NT2/D1 (cell line): ENCODE data around the gene PTPN14.

Experiments used
- YY1 ChIP-seq: IDR thresholded peaks from 2 replicates; pipeline ENCODE4 v1.6.1; 2011; ENCODE audit not compliant: insufficient read length, insufficient read depth
- ZNF274 ChIP-seq: IDR thresholded peaks from 2 replicates; pipeline ENCODE4 v1.6.1; 2011; ENCODE audit warnings: mild to moderate bottlenecking, low read depth, low read length

GRCh38 chr1:214444182-214444939, 107.0 kb downstream of the PTPN14 start:
- TF ChIP-seq ZNF274 (no peak), YY1 (no peak)
